Urinary bladder (tissue), 4 donors: ENCODE results near the gene PRAC2. TPM values are rescaled to one million over a fixed set of nuclear protein-coding genes. Genes with fewer than 3 reads are reported as not detected.

Experiments
- DNase-seq: peaks from one replicate; pipeline ENCODE4 v3.0.0-alpha.2; 2015; ENCODE audit errors: extremely low spot score
- H3K27ac ChIP-seq: one replicate; pipeline ENCODE4 v1.5.1; 2013; ENCODE audit warnings: low read depth, mild to moderate bottlenecking, moderate library complexity
- H3K36me3 ChIP-seq: one replicate; pipeline ENCODE4 v1.6.1; 2013; ENCODE audit warnings: mild to moderate bottlenecking, moderate library complexity; ENCODE audit not compliant: insufficient read depth
- H3K4me1 ChIP-seq: one replicate; pipeline ENCODE4 v1.6.1; 2013; ENCODE audit warnings: mild to moderate bottlenecking, moderate library complexity; ENCODE audit not compliant: insufficient read depth
- H3K4me3 ChIP-seq: one replicate; pipeline ENCODE4 v1.5.1; 2013; ENCODE audit warnings: low read depth, low read length
- WGBS: extraction: QIAGEN DNeasy Blood & Tissue Kit; methylation state at CpG from one replicate; pipeline ENCODE4 v1.1.7; 2013; 5-methylcytosine and 5-hydroxymethylcytosine counted together
- polyA plus RNA-seq: library from polyadenylated mRNA; stranded (reverse); fragments of 200-250 nt; gene quantifications from one replicate; pipeline ENCODE4 v1.2.3, GENCODE V29; 2013
- total RNA-seq: library from RNA; depleted of rRNA; stranded (reverse); fragments of >200 nt; gene quantifications from one replicate; pipeline ENCODE4 v1.2.3, GENCODE V29; 2014
- donor health status: healthy with polysubstance abuse.
- donor health status: healthy.

The PRAC2 gene
- total and polyA plus RNA-seq, 2 donors = 1.7 to 2.1 TPM

DNA sequence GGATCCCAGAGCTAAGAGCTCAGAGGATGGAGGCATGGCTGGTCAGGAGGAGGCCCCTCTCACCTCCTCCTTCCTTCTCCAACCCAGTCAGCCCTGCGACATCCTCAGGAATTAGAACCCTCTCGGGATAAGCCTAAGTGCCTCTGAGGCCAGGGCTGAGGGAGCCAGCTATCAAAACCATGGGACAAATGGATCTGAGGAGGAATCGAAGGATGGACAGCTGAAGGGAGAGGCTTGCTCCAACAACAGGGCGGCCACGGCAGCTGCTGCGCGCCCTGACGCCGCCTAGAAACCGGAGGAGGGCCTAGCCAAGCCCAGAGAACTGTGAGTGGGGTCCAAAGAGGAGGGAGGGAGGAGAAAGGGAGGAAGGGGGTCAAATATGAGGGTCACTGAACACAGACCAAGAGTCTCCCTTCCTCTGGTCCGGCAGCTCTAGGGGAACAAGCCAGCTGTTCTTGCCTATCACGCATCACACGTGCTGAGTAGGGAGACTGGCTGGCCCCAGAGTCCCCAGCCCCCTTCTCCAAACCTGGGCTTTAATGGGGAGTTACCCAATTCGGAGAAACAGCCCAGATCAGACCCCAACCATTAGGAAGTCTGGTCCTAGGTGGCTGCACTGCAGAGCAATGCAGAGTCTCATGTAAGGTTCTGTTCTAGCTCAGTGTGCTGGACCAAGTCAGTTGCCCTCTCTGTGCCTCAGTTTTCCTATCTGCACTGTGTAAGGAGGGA lies 11.5 kb downstream of the PRAC2 start:
- Histone ChIP-seq H3K36me3 (no peaks in the 10 kb centered on the region), H3K4me3 (no peak overlapping the region), H3K4me1 (no peaks in the 10 kb centered on the region), H3K27ac (no peak overlapping the region)
- WGBS = 17% methylated on average over 14 of the region's 14 CpGs
- no peak for DNase-seq

GRCh38 chr17:48735062-48735351 lies 12.0 kb downstream of the PRAC2 start:
- Histone ChIP-seq H3K27ac (no peak overlapping the region), H3K4me1 (no peaks in the 10 kb centered on the region)
- WGBS = 7% methylated on average over 7 of the region's 7 CpGs

DNA sequence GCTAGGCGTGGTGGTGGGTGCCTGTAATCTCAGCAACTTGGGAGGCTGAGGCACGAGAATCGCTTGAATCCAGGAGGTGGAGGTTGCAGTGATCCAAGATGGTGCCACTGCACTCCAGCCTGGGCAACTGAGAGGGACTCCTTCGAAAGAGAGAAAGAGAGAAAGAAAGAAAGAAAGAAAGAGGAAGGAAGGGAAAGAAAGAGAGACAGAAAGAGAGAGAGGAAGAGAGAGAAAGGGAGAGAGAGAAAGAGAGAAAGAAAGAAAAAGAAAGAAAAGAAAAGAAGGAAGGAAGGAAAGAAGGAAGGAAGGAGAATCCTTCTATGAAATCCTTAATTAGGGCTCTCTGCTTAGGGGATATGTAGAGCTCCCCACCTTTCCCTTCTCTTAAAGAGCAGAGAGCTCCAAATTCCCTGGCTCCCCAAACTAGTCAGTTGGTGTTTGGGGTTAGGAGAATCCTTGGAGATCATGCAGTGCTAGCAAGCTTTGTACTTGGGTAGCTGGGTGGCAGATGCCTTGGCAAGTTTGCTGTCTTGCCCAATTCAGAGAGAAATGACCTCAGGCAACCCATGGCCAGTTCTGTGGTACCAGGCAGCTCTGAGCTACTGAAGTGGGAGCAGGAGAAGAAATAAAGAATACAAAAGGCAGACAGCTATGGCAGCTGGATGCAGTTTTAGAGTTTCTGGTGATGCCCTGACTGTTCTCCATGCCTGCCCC lies 14.5 kb downstream of the PRAC2 start:
- no peaks in the 10 kb centered on the region for H3K4me1 ChIP-seq
- H3K4me3 ChIP-seq = no peak overlapping the region
- H3K36me3 ChIP-seq = no peaks in the 10 kb centered on the region
- DNase-seq = no peak
- 63% methylated on average over 4 of the region's 4 CpGs for WGBS
- no peak overlapping the region for H3K27ac ChIP-seq

More at GRCh38 chr17:48735062-48735351, 12.0 kb downstream of the PRAC2 start:
- H3K36me3 ChIP-seq = no peaks in the 10 kb centered on the region
- no peak overlapping the region for H3K4me3 ChIP-seq
- no peak for DNase-seq

DNA sequence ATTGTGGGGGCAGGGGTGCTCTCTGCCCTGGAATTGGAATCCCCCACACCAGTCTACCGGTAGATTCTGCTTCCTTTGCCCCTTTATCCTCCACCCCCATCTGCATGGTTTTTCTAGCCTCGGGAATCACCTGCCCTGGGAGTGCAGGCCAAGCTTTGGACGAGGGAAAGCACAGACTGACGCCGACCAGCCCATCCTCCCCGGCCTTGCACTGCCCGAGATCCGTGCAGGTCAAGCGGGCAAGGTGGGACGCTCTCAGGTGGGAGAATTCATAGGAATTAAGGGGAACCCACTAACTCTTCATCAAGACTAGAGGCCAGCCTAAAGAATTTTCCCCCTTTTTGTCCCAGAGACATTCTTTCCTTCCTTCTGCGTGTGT lies 15.4 kb downstream of the PRAC2 start:
- Histone ChIP-seq H3K4me3 (no peak overlapping the region), H3K4me1 (no peaks in the 10 kb centered on the region), H3K36me3 (no peaks in the 10 kb centered on the region), H3K27ac (no peak overlapping the region)
- DNase-seq = no peak
- WGBS = 9% methylated on average over 11 of the region's 11 CpGs

DNA sequence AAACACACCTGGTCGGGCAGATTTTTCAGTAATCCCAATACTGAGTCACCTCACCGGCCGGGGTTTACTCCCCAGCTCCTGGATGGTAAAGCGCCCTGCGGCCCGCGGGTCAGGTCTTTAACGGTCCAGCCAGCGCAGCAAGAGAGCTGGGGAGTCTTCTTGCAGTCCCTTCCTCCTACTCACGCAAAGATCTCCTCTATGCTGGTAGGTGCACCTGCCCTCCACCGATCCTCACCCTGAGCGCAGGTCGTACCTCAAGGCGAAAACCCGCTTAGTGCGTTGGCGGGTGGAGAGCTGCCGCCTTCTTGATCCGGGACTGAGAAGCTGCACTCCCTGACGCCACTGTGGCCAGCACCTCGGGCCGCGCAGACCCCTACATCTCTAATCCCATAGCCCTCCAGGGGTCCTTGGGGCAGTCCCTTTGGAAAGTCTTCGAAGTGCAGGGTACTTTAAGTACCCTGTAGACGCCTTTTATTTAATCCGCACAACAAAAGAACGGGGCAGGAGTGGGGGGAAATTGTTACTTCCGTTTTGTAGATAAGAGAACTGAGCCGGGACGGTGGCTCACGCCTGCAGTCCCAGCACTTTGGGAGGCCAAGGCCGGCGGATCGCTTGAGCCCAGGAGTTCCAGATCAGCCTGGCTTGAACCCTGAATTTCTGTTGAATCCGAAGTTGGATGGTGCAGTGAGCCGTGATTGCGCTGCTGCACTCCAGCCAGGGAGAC lies 16.0 kb downstream of the PRAC2 start:
- Histone ChIP-seq H3K4me1 (no peaks in the 10 kb centered on the region), H3K36me3 (no peaks in the 10 kb centered on the region), H3K4me3 (no peak overlapping the region), H3K27ac (no peak overlapping the region)
- WGBS = 5% methylated on average over 37 of the region's 37 CpGs
- no peak for DNase-seq

- no peaks in the 10 kb centered on the region for H3K4me1 ChIP-seq
- no peak for DNase-seq
- no peak overlapping the region for H3K27ac ChIP-seq
- no peak overlapping the region for H3K4me3 ChIP-seq
- H3K36me3 ChIP-seq = no peaks in the 10 kb centered on the region
Observed at GRCh38 chr17:48740537-48740936, 17.6 kb downstream of the PRAC2 start.

- DNase-seq = no peak
- H3K27ac ChIP-seq = no peak overlapping the region
- H3K4me1 ChIP-seq = no peaks in the 10 kb centered on the region
Observed at GRCh38 chr17:48745381-48746275, 22.6 kb downstream of the PRAC2 start.

DNA sequence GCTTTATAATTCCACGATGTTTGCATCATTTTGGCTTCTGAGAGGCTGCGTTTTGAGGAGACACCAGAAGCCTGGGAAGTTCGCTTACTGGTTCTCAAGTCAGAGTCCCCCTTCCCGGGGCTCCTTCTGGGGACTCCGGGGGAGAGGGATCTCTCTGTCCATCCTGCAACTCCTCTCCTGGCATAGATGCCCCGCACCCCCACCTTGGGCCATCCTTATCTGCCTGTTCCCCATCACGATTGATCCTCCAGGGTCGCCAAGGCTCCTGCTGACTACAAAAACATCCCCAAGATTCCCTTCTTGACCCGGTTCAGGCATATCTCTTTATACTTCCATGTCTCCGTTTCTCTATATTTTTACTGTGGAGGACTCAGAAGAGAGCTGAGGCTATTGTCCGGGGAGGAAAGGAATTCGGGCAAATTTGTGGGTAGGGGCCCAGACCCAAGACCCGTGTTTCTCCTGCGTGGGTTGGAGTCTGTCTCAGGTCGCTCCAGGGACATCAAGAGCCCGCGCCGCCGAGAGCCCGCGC lies 24.0 kb downstream of the PRAC2 start:
- 5% methylated on average over 21 of the region's 21 CpGs for WGBS
- Histone ChIP-seq H3K27ac (no peak overlapping the region), H3K4me1 (no peaks in the 10 kb centered on the region), H3K36me3 (no peaks in the 10 kb centered on the region), H3K4me3 (no peak overlapping the region)
- no peak for DNase-seq

More at GRCh38 chr17:48745381-48746275, 22.6 kb downstream of the PRAC2 start:
- Histone ChIP-seq H3K36me3 (no peaks in the 10 kb centered on the region), H3K4me3 (no peak overlapping the region)
- WGBS = 16% methylated on average over 12 of the region's 12 CpGs

DNA sequence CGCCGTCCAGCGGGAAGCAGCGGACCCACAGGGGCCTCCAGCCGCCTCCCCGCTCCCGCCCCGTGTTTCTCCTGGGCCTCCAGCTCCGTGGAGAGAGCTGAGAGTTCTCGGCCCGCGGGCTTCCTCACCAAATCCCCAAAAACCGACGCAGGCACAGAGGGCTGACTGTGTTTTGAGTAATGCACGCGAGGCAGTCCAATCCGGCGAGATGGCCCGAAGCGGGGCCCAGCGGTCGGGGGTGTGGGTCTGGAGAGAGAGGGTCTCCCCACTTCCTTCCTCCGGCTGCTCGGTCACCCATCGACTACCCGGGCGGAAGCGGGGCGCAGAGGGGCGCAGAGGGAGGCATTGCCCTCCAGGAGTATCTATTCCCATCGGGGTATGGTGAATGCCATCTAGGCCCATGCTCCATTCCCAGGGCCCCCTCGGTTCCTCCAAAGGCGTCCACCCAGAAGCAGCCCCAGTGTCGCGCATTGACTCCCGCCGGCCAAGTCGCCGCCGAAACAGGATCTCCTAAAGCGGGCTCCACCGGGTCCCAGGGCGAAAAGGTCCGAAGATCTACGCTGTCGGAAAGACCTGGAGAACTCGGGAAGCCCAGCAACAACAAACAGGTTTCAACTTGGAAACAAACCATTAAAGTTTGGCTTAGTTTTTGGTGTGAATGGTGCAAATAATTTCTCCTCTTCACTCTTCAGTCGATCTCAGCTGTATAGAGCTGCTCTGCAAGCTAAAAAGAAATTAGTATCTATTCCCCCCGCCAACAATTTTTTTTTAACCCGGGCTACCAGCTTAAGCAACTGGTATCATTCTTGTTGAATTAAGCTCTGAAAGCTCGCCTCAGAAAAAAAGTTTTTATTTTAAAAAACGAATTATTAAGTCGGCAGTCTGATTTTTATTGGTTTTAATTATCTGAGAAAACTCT lies 24.7 kb downstream of the PRAC2 start:
- DNase-seq = no peak
- no peak overlapping the region for H3K27ac ChIP-seq

DNA sequence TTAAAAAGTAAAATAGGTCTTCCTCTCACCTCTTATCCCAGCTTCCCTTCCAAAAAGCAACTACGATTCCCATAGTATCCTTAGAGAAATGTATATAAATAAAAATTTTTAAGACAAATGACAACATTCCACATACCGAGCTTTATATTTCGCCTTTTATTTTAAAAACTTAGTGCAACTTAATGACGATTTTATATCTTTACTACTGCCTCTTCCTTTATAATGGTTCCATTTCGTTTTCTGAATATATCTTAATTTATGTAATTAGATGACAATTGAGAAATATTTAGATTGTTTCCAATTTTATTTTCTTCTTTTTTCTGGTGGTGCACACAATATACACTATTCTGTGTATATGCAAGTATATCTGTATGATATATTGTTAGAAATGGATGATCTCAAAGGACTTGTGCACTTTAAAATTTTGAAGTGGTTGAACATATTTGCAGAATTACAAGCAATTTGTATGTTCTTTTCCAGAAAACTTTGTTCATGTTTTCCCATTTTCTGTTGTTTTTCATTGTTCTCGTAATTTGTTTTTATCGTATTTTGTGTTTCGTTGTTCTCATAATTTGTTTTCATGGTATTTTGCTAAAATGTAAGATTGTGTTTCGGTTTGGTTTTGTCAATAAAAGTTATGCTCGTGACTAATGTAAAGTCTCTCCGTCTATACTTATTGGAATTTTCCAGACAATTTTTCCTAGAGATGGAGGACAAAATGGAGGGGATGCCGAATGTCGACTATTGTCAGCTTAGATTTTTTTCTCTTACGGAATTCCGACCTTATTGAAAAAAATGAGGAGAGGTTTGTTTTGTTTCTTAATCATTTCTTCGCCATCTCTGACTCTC lies 26.0 kb downstream of the PRAC2 start:
- no peak for DNase-seq
- Histone ChIP-seq H3K4me3 (no peak overlapping the region), H3K36me3 (no peaks in the 10 kb centered on the region), H3K4me1 (no peaks in the 10 kb centered on the region), H3K27ac (no peak overlapping the region)
- WGBS = 28% methylated on average over 16 of the region's 16 CpGs

More for the DNA sequence above, 24.7 kb downstream of the PRAC2 start:
- Histone ChIP-seq H3K36me3 (no peaks in the 10 kb centered on the region), H3K4me1 (no peaks in the 10 kb centered on the region), H3K4me3 (no peak overlapping the region)
- 8% methylated on average over 53 of the region's 53 CpGs for WGBS

DNA sequence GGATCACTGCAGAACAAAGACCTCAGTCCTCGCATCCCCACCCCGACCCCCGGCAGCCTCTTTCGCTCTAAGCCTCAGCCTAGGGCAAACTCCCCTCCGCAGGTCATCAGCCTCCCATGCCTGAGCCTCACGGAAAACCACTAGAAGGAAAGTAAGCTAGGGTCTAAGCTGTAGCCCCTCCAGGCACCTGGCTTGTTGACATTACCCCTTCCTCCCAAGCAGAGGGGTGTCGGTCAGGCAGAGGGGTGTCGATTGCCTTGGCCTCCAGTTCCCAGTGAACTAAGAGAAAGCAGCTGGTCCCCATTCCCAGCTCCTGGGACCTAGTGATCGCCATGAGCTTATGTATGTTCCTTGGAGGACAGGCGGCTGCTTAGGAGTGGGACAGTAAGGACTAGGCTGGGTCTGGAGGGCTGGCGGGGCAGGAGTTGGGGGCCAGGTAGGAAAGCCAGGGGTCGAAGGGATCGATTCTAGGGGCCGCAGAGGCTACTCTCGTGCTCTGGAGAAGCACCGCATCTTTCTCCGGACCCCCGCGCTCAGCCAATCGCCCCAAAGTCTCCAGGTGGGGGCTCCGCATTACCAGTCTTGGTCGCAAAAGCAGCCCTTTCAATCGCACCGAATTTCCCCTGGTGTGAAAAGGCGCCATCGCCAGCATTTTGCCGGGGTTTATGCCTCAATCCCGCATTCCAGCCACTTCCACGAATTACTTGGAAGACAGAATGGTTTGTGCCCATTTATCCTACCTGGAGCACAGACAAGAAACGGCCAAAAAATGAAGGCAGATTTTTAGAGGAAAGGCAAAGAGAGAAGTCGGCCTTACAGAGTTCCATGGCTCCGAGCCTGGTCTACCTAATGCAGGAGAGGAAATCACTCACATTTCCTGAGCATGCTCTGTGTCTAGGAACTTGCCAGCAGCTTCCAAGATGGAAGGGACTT lies 26.9 kb downstream of the PRAC2 start:
- DNase-seq = no peak
- H3K4me3 ChIP-seq = no peak overlapping the region
- no peak overlapping the region for H3K27ac ChIP-seq
- WGBS = 11% methylated on average over 32 of the region's 32 CpGs
- H3K36me3 ChIP-seq = no peaks in the 10 kb centered on the region
- no peaks in the 10 kb centered on the region for H3K4me1 ChIP-seq
